Erythroblast (primary cell): ENCODE measurements around the gene BCL2L12.

Experiments
- GATA1 ChIP-seq: IDR thresholded peaks from 2 replicates; pipeline ENCODE4 v1.6.1; 2011; ENCODE audit warnings: low read depth, mild to moderate bottlenecking, control low read depth, low read length, moderate library complexity
- POLR2A ChIP-seq: IDR thresholded peaks from 2 replicates; pipeline ENCODE4 v1.6.1; 2011; ENCODE audit warnings: mild to moderate bottlenecking, low read length

GRCh38 chr19:49718511-49718910 is 52.8 kb downstream of the BCL2L12 start:
- TF ChIP-seq POLR2A, result no peak
- TF ChIP-seq GATA1, result no peak
